Measurements from ENCODE around the gene SMAD3. TPM values are rescaled to one million over a fixed set of nuclear protein-coding genes. Genes with fewer than 3 reads are reported as not detected.
A peak's percentile ranks its signal among the peaks of the same experiment; 100 is the strongest.

The SMAD3 gene
- total and polyA plus RNA-seq, 2 of the 8 experiments (the other 6 are each of a cell fraction or from before 2014, with no cell fraction given), result 10.1 to 12.4 TPM

- H3K18ac ChIP-seq (ENCODE audit: extremely low read depth, low read length), result no peak overlapping the region
- CTCF ChIA-PET (ENCODE audit: partially characterized antibody), result interaction anchor here (1.2 to 1.3 kb wide), 3 partner anchors 69 to 131 kb away, joined by 3 to 4 read pairs (median 4); no protein-coding TSS in a partner anchor
These were observed 12.3 kb downstream of the SMAD3 start for GRCh38 chr15:67077641-67078215.

More at GRCh38 chr15:67077641-67078215, 12.3 kb downstream of the SMAD3 start:
- Histone ChIP-seq H3K79me2 (ENCODE audit: control insufficient read depth in 1 of 2, insufficient read depth in 2 of 2, low read length in 2 of 2) (peaks cover 0 to 16% of the 10 kb centered on the region in 2 experiments; a peak in 2 of 4 replicates), H2AK5ac (ENCODE audit: low read depth, low read length) (0 out of 2 replicates have a peak overlapping the region, but pooled peaks have one; percentile 45), H3K9ac (replicated peaks in 1 of 4; ENCODE audit: extremely low read depth in 1 of 4, low read depth in 3 of 4, low read length in 3 of 4) (no peak overlapping the region), H3K79me1 (ENCODE audit: low read depth, low read length) (peaks cover 4% of the 10 kb centered on the region; the same call in 1 of the 2 replicates), H4K20me1 (replicated peaks in 1 of 2; ENCODE audit: control insufficient read depth in 1 of 2, insufficient read depth in 2 of 2, low read length in 2 of 2) (no peaks in the 10 kb centered on the region), H3K4me2 (ENCODE audit: insufficient read depth in 1 of 2, low read depth in 2 of 2, low read length in 2 of 2) (peak overlapping the region in 1 of 2 experiments; percentile 8; a peak in 1 of 4 replicates), H3K27me3 (replicated peaks in 1 of 4; ENCODE audit: control insufficient read depth in 3 of 4, extremely low read depth in 1 of 4, insufficient read depth in 3 of 4, low read length in 3 of 4) (no peaks in the 10 kb centered on the region), H3K36me3 (ENCODE audit: control insufficient read depth in 2 of 4, insufficient read depth in 4 of 4, low read length in 3 of 4) (no peaks in the 10 kb centered on the region), H3K56ac (replicated peaks; ENCODE audit: insufficient read length, low read depth, low read length) (no peak overlapping the region), H2AFZ (ENCODE audit: low read length) (no peak overlapping the region), H3K23ac (ENCODE audit: insufficient read length) (no peak overlapping the region), H3K9me3 (ENCODE audit: insufficient read depth in 2 of 2, low read depth in 1 of 2, low read length in 1 of 2) (no peaks in the 10 kb centered on the region), H4K8ac (ENCODE audit: extremely low read depth, insufficient read depth, low read length) (no peak overlapping the region), H3K23me2 (ENCODE audit: low read depth, low read length) (no peaks in the 10 kb centered on the region), H3K4ac (replicated peaks; ENCODE audit: insufficient read length, low read depth, low read length) (no peak overlapping the region), H2BK5ac (ENCODE audit: low read depth, low read length) (peak overlapping the region; percentile 38), H3K14ac (ENCODE audit: insufficient read length) (no peak overlapping the region), H3K27ac (ENCODE audit: low read depth, low read length) (no peak overlapping the region), H2BK12ac (ENCODE audit: low read depth, low read length) (no peak overlapping the region; the same call in 1 of the 2 replicates), H3K4me1 (replicated peaks in 1 of 4; ENCODE audit: control insufficient read depth in 3 of 4, insufficient read depth in 4 of 4, low read length in 3 of 4) (peaks cover 0 to 11% (median 4%) of the 10 kb centered on the region in 4 experiments; a peak in 5 of 7 replicates), H3K4me3 (ENCODE audit: extremely low read depth in 1 of 4, insufficient read depth in 2 of 4, low read depth in 3 of 4, low read length in 4 of 4) (no peak overlapping the region), H2BK120ac (replicated peaks; ENCODE audit: low read depth, low read length) (no peak overlapping the region), H2BK20ac (ENCODE audit: low read length) (no peak overlapping the region), H4K5ac (ENCODE audit: insufficient read length, low read depth, low read length) (no peak overlapping the region), H2BK15ac (ENCODE audit: low read length) (0 out of 2 replicates have a peak overlapping the region, but pooled peaks have one; percentile 19), H4K91ac (replicated peaks; ENCODE audit: insufficient read length, low read length) (no peak overlapping the region)
- TF ChIP-seq HDAC2 (IDR thresholded peaks at IDR 0.05; ENCODE audit: borderline replicate concordance in 1 of 2, low read depth in 2 of 2, low read length in 2 of 2), result no peak
- no peak for TF ChIP-seq RNF2 (IDR thresholded peaks at IDR 0.05; ENCODE audit: borderline replicate concordance, low read depth, low read length, missing control alignments, poor library complexity, severe bottlenecking)
- TF ChIP-seq EP300 (IDR thresholded peaks at IDR 0.05; ENCODE audit: borderline replicate concordance in 1 of 2, low read depth in 2 of 2, low read length in 2 of 2), result no peak
- FAIRE-seq (no peak), DNase-seq (ENCODE audit: low read depth in 1 of 2, low spot score in 2 of 2) (no peak)
- 85% methylated on average over 6 of the region's 6 CpGs; no CpG with 5 or more reads in 1 of the 2 experiments for WGBS, 2 experiments (ENCODE audit: extremely low coverage in 1 of 2, insufficient coverage in 1 of 2, insufficient read length in 1 of 2, insufficient replicate concordance in 2 of 2, low coverage in 1 of 2, low lambda C conversion rate in 2 of 2, missing lambda C conversion rate in 1 of 2)
- POLR2A ChIA-PET (ENCODE audit: partially characterized antibody), result no interaction called here

Measured in H1 (cell line).